GM19468 (cell line): ENCODE measurements around the gene MON2.

ENCODE experiments used
- ATAC-seq: cut with Tn5 transposase; IDR thresholded peaks from one replicate; pipeline ENCODE4 v1.9.1; 2021; ENCODE audit warnings: mild to moderate bottlenecking, moderate library complexity, moderate number of reproducible peaks; ENCODE audit not compliant: unreplicated experiment; ENCODE audit errors: extremely low read depth

Gene MON2

GRCh38 chr12:62646566-62646965, 179.9 kb downstream of the MON2 start:
- no peak for ATAC-seq

GRCh38 chr12:62647586-62647985, 181.0 kb downstream of the MON2 start:
- no peak for ATAC-seq

- ATAC-seq, result no peak
These were observed 182.9 kb downstream of the MON2 start for GRCh38 chr12:62649412-62650138.
